K562 (cell line): ENCODE measurements around the gene ZSWIM1. TPM values are rescaled to one million over a fixed set of nuclear protein-coding genes. Genes with fewer than 3 reads are reported as not detected.

Experiments used
- ADNP ChIP-seq: fragments of 200-800 bp; sonication (Bioruptor generic); IDR thresholded peaks from 2 replicates; pipeline ENCODE4 v1.6.1; 2016; ENCODE audit warnings: missing genetic modification characterization, missing compliant biosample characterization
- CBX5 ChIP-seq: IDR thresholded peaks from 2 replicates; pipeline ENCODE4 v1.6.1; 2014; ENCODE audit warnings: low read depth, borderline replicate concordance
- GTF2E2 ChIP-seq: fragments of 200-800 bp; sonication (Bioruptor generic); IDR thresholded peaks from 2 replicates; pipeline ENCODE4 v1.6.1; 2016; ENCODE audit warnings: missing genetic modification characterization, missing compliant biosample characterization
- JUNB ChIP-seq: fragments of 450-650 bp; formaldehyde crosslinking; conservative IDR thresholded peaks from 2 replicates; pipeline ENCODE4 v1.4.0; 2020; ENCODE audit warnings: mild to moderate bottlenecking
- MAFG ChIP-seq: fragments of 450-650 bp; conservative IDR thresholded peaks from 2 replicates; pipeline ENCODE4 v1.6.1; 2016; ENCODE audit warnings: missing genetic modification characterization, missing compliant biosample characterization
- MEF2D ChIP-seq: conservative IDR thresholded peaks from 2 replicates; pipeline ENCODE4 v1.6.1; 2016; ENCODE audit warnings: low read depth, missing genetic modification characterization, missing compliant biosample characterization
- MNT ChIP-seq, 2 experiments: fragments of 450-650 bp; conservative IDR thresholded peaks; 2 replicates each; pipeline ENCODE4 v1.6.1; 2017; ENCODE audit warnings: mild to moderate bottlenecking in 2 of 2, moderate library complexity in 2 of 2
- NCOA6 ChIP-seq: fragments of 450-650 bp; IDR thresholded peaks from 2 replicates; pipeline ENCODE4 v1.6.1; 2017; ENCODE audit warnings: mild to moderate bottlenecking
- PPARD ChIP-seq: fragments of 250-450 bp; sonication (Bioruptor Pico); IDR thresholded peaks from 2 replicates; pipeline ENCODE4 v1.8.0; 2022; ENCODE audit warnings: inconsistent platforms, mild to moderate bottlenecking, moderate library complexity
- PTBP1 ChIP-seq: fragments of 200-400 bp; formaldehyde crosslinking; IDR thresholded peaks from 2 replicates; pipeline ENCODE4 v1.6.1; 2017; ENCODE audit warnings: low read depth, low read length
- RBM17 ChIP-seq: fragments of 200-400 bp; formaldehyde crosslinking; IDR thresholded peaks from 2 replicates; pipeline ENCODE4 v1.6.1; 2017; ENCODE audit warnings: low read depth, mild to moderate bottlenecking, low read length, borderline replicate concordance
- TAF9B ChIP-seq: fragments of 450-650 bp; IDR thresholded peaks from 2 replicates; pipeline ENCODE4 v1.6.1; 2018; ENCODE audit warnings: mild to moderate bottlenecking; ENCODE audit not compliant: partially characterized antibody
- TBL1XR1 ChIP-seq, 2 experiments: IDR thresholded peaks; 2 replicates each; pipeline ENCODE4 v1.6.1; 2012; ENCODE audit warnings: improper control_type of control experiment in 2 of 2, low read length in 2 of 2, mild to moderate bottlenecking in 1 of 2
- TFE3 ChIP-seq: fragments of 450-650 bp; formaldehyde crosslinking; IDR thresholded peaks from 2 replicates; pipeline ENCODE4 v1.4.0; 2020; ENCODE audit warnings: mild to moderate bottlenecking, mixed read lengths
- THRB ChIP-seq: fragments of 450-650 bp; formaldehyde crosslinking; conservative IDR thresholded peaks from 2 replicates; pipeline ENCODE4 v1.4.0; 2022; ENCODE audit warnings: mild to moderate bottlenecking, missing genetic modification characterization
- TRIM24 ChIP-seq, 2 experiments: fragments of 450-650 bp; IDR thresholded peaks; 2 replicates each; pipeline ENCODE4 v1.6.1; 2016
- ZMIZ1 ChIP-seq, 2 experiments: fragments of 150-350 bp in 1 of 2; IDR thresholded peaks; 2 replicates each; pipeline ENCODE4 v1.6.1; 2012 to 2016; ENCODE audit warnings: low read depth in 2 of 2, low read length in 2 of 2, mild to moderate bottlenecking in 1 of 2, moderate library complexity in 1 of 2
- ZNF121 ChIP-seq: sonication (generic); formaldehyde crosslinking; conservative IDR thresholded peaks from 2 replicates; pipeline ENCODE4 v1.8.0; 2022; ENCODE audit warnings: missing genetic modification reagents
- ZNF224 ChIP-seq: sonication (generic); formaldehyde crosslinking; IDR thresholded peaks from 2 replicates; pipeline ENCODE4 v1.8.0; 2022; ENCODE audit warnings: mild to moderate bottlenecking, missing genetic modification reagents
- polyA plus RNA-seq, 8 experiments: library from polyadenylated mRNA; depleted of rRNA in 4 of 8; stranded (reverse) in 5 of 8; unstranded in 3 of 8; fragments of >200 nt; fragmentation: Nextera tagmentation in 2 of 8; fragmentation: Illumina TruSeq in 1 of 8; extraction: Ambion mirVana in 2 of 8; extraction: Trizol in 1 of 8; gene quantifications; 2 replicates each; pipeline versions ENCODE4 v1.2.1 to v1.2.3, GENCODE V29; 2011 to 2014; ENCODE audit warnings: inconsistent platforms in 1 of 8, missing spikeins in 1 of 8
- total RNA-seq, 7 experiments: library from RNA; depleted of rRNA in 6 of 7; stranded (reverse); fragments of >200 nt in 6 of 7; fragmentation: Illumina TruSeq in 2 of 7; extraction: Trizol in 2 of 7; gene quantifications; 2 replicates each; pipeline versions ENCODE4 v1.2.1 to v1.2.3, GENCODE V29; 2011 to 2021; ENCODE audit warnings: low replicate concordance in 1 of 7

The ZSWIM1 gene
- total and polyA plus RNA-seq, 9 of the 15 experiments (the other 6 are each of a cell fraction or from before 2014, with no cell fraction given), result 2.5 to 15.6 (median 9.5) TPM

- TF ChIP-seq MNT (conservative IDR thresholded peaks at IDR 0.05), result no peak
- peak; percentile 89 for TF ChIP-seq GTF2E2
- TF ChIP-seq TBL1XR1 (IDR thresholded peaks at IDR 0.05; ENCODE audit: low read length in 2 of 2), result peak in 1 of 2 experiments; percentile 77; a peak in 2 of 4 replicates
- no peak for TF ChIP-seq THRB (CRISPR knock-in tag)
- no peak for TF ChIP-seq RBM17
- TF ChIP-seq NCOA6, result no peak
- TF ChIP-seq PPARD (CRISPR knock-in tag), result no peak
- TF ChIP-seq MEF2D (tag), result no peak
- TF ChIP-seq CBX5, result no peak
- TF ChIP-seq MAFG, result no peak
- TF ChIP-seq TFE3 (CRISPR knock-in tag), result no peak
- TF ChIP-seq ZMIZ1 (IDR thresholded peaks at IDR 0.05; ENCODE audit: low read depth in 2 of 2, low read length in 2 of 2), result no peak
- no peak for TF ChIP-seq ZNF121 (CRISPR knock-in tag)
- TF ChIP-seq TAF9B, result peak; percentile 94
- no peak for TF ChIP-seq PTBP1
- TF ChIP-seq ADNP (tag), result no peak
- 0 out of 4 replicates have a peak, but pooled peaks of 1 of the 2 experiments have one; percentile 19 for TF ChIP-seq TRIM24 (IDR thresholded peaks at IDR 0.05)
- TF ChIP-seq JUNB (CRISPR knock-in tag), result no peak
- TF ChIP-seq ZNF224 (CRISPR knock-in tag), result no peak
These were observed at the start of gene ZSWIM1 (continued) for GRCh38 chr20:45880988-45881788.
